HG03139 (cell line): ENCODE data around the gene SYT12.

Experiments
- ATAC-seq: cut with Tn5 transposase; IDR thresholded peaks from one replicate; pipeline ENCODE4 v1.9.1; 2021; ENCODE audit not compliant: unreplicated experiment

SYT12 gene

GRCh38 chr11:67054346-67054835, 31.5 kb downstream of the SYT12 start:
- ATAC-seq = no peak

- ATAC-seq = no peak
Measured at GRCh38 chr11:67054836-67055523, 32.0 kb downstream of the SYT12 start.

GRCh38 chr11:67055812-67056211, 32.9 kb downstream of the SYT12 start:
- ATAC-seq = no peak

GRCh38 chr11:67056267-67057204, 33.6 kb downstream of the SYT12 start, which contains the start of gene RHOD:
RHOD (plus strand) TSS chr11:67056847; CDS start chr11:67056903, 56 bp downstream.
- ATAC-seq = no peak

GRCh38 chr11:67057205-67057672, 34.3 kb downstream of the SYT12 start:
- ATAC-seq = no peak

GRCh38 chr11:67058506-67058905, 35.6 kb downstream of the SYT12 start:
- ATAC-seq = no peak

GRCh38 chr11:67059671-67060070, 36.7 kb downstream of the SYT12 start:
- no peak for ATAC-seq

- no peak for ATAC-seq
Measured at GRCh38 chr11:67060111-67060522, 37.2 kb downstream of the SYT12 start.

- ATAC-seq = no peak
Measured at GRCh38 chr11:67062526-67063373, 39.8 kb downstream of the SYT12 start.

- ATAC-seq = no peak
Measured at GRCh38 chr11:67066333-67066709, 43.4 kb downstream of the SYT12 start.

- no peak for ATAC-seq
Measured at GRCh38 chr11:67071420-67072284, 48.7 kb downstream of the SYT12 start.

GRCh38 chr11:67072295-67072694, 49.4 kb downstream of the SYT12 start:
- ATAC-seq = no peak

GRCh38 chr11:67073908-67074307, 51.0 kb downstream of the SYT12 start:
- ATAC-seq = no peak

GRCh38 chr11:67076202-67076601, 53.3 kb downstream of the SYT12 start:
- ATAC-seq = no peak

- no peak for ATAC-seq
Measured at GRCh38 chr11:67079065-67079705, 56.3 kb downstream of the SYT12 start.

GRCh38 chr11:67082071-67082791, 59.3 kb downstream of the SYT12 start:
- ATAC-seq = no peak

- ATAC-seq = no peak
Measured at GRCh38 chr11:67083786-67084366, 60.9 kb downstream of the SYT12 start.

- no peak for ATAC-seq
Measured at GRCh38 chr11:67085617-67086016, 62.7 kb downstream of the SYT12 start.
